GM12878 (cell line): ENCODE measurements around the gene PHF1.

Source experiments
- CBX3 ChIP-seq: fragments of 200-600 bp; sonication (generic); IDR thresholded peaks from 2 replicates; pipeline ENCODE4 v1.6.1; 2016; ENCODE audit warnings: low read depth, borderline replicate concordance
- CHD2 ChIP-seq: IDR thresholded peaks from 2 replicates; pipeline ENCODE4 v1.6.1; 2011; ENCODE audit warnings: low read depth, low read length, improper control_type of control experiment, borderline replicate concordance
- EZH2 ChIP-seq: IDR thresholded peaks from 2 replicates; pipeline ENCODE4 v1.6.1; 2012; ENCODE audit warnings: low read depth, mild to moderate bottlenecking, control low read depth, inconsistent platforms, low read length, borderline replicate concordance; ENCODE audit not compliant: control insufficient read depth
- SREBF1 ChIP-seq: IDR thresholded peaks from 2 replicates; pipeline ENCODE4 v1.6.1; 2012; ENCODE audit warnings: mild to moderate bottlenecking, low read length
- ZBED1 ChIP-seq: IDR thresholded peaks from 2 replicates; pipeline ENCODE4 v1.6.1; 2016; ENCODE audit warnings: borderline replicate concordance
- TF ChIP-seq, protein P1 (sequence below): fragments of 450-650 bp; IDR thresholded peaks from 2 replicates; pipeline ENCODE4 v1.6.1; 2016; ENCODE audit warnings: mild to moderate bottlenecking, moderate library complexity, borderline replicate concordance

DNA sequence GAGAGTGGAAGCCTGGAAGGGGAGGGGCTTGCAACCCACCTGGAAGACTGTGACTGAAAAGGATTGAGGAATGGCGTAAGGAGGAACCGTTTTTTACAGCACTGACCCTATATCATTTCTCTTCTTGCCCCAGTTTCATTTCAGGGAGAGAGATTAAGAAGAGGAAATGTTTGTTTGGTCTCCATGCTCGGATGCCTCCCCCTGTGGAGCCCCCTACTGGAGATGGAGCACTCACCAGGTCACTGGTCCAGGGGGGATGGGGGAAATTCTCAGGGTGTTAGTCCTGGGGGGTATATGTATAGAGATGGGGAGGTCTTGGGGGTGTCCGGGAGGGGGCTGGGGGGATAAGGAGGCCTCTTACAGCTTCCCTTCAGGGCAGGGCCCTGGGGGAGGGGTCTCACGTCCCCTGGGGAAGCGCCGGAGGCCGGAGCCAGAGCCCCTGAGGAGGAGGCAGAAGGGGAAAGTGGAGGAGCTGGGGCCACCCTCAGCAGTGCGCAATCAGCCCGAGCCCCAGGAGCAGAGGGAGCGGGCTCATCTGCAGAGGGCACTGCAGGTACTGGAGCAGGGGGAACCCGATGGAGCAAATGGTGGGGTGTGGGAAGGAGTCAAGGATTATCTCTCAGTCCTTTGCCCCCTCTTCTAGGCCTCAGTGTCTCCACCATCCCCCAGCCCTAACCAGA is 3.9 kb downstream of the PHF1 start:
- TF ChIP-seq EZH2: no peak
- TF ChIP-seq, protein P1, sequence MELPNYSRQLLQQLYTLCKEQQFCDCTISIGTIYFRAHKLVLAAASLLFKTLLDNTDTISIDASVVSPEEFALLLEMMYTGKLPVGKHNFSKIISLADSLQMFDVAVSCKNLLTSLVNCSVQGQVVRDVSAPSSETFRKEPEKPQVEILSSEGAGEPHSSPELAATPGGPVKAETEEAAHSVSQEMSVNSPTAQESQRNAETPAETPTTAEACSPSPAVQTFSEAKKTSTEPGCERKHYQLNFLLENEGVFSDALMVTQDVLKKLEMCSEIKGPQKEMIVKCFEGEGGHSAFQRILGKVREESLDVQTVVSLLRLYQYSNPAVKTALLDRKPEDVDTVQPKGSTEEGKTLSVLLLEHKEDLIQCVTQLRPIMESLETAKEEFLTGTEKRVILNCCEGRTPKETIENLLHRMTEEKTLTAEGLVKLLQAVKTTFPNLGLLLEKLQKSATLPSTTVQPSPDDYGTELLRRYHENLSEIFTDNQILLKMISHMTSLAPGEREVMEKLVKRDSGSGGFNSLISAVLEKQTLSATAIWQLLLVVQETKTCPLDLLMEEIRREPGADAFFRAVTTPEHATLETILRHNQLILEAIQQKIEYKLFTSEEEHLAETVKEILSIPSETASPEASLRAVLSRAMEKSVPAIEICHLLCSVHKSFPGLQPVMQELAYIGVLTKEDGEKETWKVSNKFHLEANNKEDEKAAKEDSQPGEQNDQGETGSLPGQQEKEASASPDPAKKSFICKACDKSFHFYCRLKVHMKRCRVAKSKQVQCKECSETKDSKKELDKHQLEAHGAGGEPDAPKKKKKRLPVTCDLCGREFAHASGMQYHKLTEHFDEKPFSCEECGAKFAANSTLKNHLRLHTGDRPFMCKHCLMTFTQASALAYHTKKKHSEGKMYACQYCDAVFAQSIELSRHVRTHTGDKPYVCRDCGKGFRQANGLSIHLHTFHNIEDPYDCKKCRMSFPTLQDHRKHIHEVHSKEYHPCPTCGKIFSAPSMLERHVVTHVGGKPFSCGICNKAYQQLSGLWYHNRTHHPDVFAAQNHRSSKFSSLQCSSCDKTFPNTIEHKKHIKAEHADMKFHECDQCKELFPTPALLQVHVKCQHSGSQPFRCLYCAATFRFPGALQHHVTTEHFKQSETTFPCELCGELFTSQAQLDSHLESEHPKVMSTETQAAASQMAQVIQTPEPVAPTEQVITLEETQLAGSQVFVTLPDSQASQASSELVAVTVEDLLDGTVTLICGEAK: no peak
- TF ChIP-seq SREBF1: no peak
- no peak for TF ChIP-seq ZBED1
- no peak for TF ChIP-seq CHD2
- TF ChIP-seq CBX3: no peak
